SK-N-SH (cell line): ENCODE measurements around the gene AMIGO1. TPM values are rescaled to one million over a fixed set of nuclear protein-coding genes. Genes with fewer than 3 reads are reported as not detected.

Experiments
- CTCF ChIA-PET: fragments of 300-600, 350-600 bp; formaldehyde crosslinking; extraction: SDS; loops from one replicate; lab custom pipeline; 2021; lab: Yijun Ruan, JAX
- POLR2A ChIA-PET: fragments of 350-600 bp; sonication (Branson Sonifier 250); formaldehyde crosslinking; extraction: SDS; loops from one replicate; lab custom pipeline; 2020; ENCODE audit warnings: antibody characterized with exemption, inconsistent platforms; lab: Yijun Ruan, JAX
- DNase-seq: peaks from one replicate; pipeline ENCODE4 v3.0.0; 2012
- H2AFZ ChIP-seq: fragments of 200-600 bp; sonication (generic); 2 replicates; pipeline ENCODE4 v1.8.1; 2016; ENCODE audit warnings: antibody characterized with exemption, mild to moderate bottlenecking, low read depth
- H3F3A ChIP-seq: fragments of 200-600 bp; sonication (generic); replicated peaks from 2 replicates; pipeline ENCODE3; 2016; ENCODE audit warnings: antibody characterized with exemption, mild to moderate bottlenecking; ENCODE audit not compliant: insufficient read depth
- H3K27ac ChIP-seq, 2 experiments: fragments of 200-500 bp in 1 of 2; fragments of 200-600 bp in 1 of 2; sonication (Bioruptor generic) in 1 of 2; sonication (generic), shearing (Covaris generic) in 1 of 2; 2 replicates each; pipeline versions ENCODE4 v1.5.1 to v1.6.1; 2014 to 2016; ENCODE audit warnings: low read depth in 2 of 2, inconsistent platforms in 1 of 2, low read length in 1 of 2, mild to moderate bottlenecking in 1 of 2, mixed read lengths in 1 of 2
- H3K27me3 ChIP-seq: fragments of 200-600 bp; sonication (generic), shearing (Covaris generic); 2 replicates; pipeline ENCODE4 v1.6.1; 2016; ENCODE audit warnings: mixed run types; ENCODE audit not compliant: insufficient read depth
- H3K36me3 ChIP-seq, 2 experiments: fragments of 200-500 bp in 1 of 2; fragments of 200-600 bp in 1 of 2; sonication (Bioruptor generic) in 1 of 2; sonication (generic) in 1 of 2; replicated peaks in 1 of 2; 2 replicates each; pipeline versions ENCODE3 to v1.5.1; 2014 to 2016; ENCODE audit warnings: low read length in 1 of 2, mild to moderate bottlenecking in 1 of 2; ENCODE audit not compliant: insufficient read depth in 2 of 2, control insufficient read depth in 1 of 2
- H3K4me1 ChIP-seq, 2 experiments: fragments of 200-500 bp in 1 of 2; fragments of 200-600 bp in 1 of 2; sonication (Bioruptor generic) in 1 of 2; sonication (generic), shearing (Covaris generic) in 1 of 2; 2 replicates each; pipeline versions ENCODE4 v1.5.1 to v1.6.1; 2014 to 2016; ENCODE audit warnings: low read depth in 1 of 2, low read length in 1 of 2, mixed run types in 1 of 2; ENCODE audit not compliant: insufficient read depth in 2 of 2, control insufficient read depth in 1 of 2
- H3K4me2 ChIP-seq: fragments of 200-600 bp; sonication (generic), shearing (Covaris generic); 2 replicates; pipeline ENCODE4 v1.6.1; 2017; ENCODE audit warnings: mixed run types
- H3K4me3 ChIP-seq, 2 experiments: fragments of 200-500 bp in 1 of 2; fragments of 200-600 bp in 1 of 2; sonication (Bioruptor generic) in 1 of 2; sonication (generic), shearing (Covaris generic) in 1 of 2; 2 replicates each; pipeline versions ENCODE4 v1.5.1 to v1.8.1; 2014 to 2016; ENCODE audit warnings: low read depth in 2 of 2, inconsistent platforms in 1 of 2, low read length in 1 of 2, mild to moderate bottlenecking in 1 of 2, mixed read lengths in 1 of 2, moderate library complexity in 1 of 2
- H3K79me2 ChIP-seq: fragments of 200-600 bp; sonication (generic); 2 replicates; pipeline ENCODE4 v1.8.1; 2017; ENCODE audit warnings: mild to moderate bottlenecking; ENCODE audit not compliant: insufficient read depth
- H3K9ac ChIP-seq: fragments of 200-600 bp; sonication (generic); 2 replicates; pipeline ENCODE4 v1.6.1; 2017; ENCODE audit warnings: mixed run types
- H3K9me2 ChIP-seq: fragments of 200-600 bp; sonication (generic); 2 replicates; pipeline ENCODE4 v1.6.1; 2017; ENCODE audit warnings: mixed run types
- H3K9me3 ChIP-seq: fragments of 200-600 bp; sonication (generic); 2 replicates; pipeline ENCODE4 v1.6.1; 2017; ENCODE audit warnings: mixed run types, mild to moderate bottlenecking, moderate library complexity
- H4K20me1 ChIP-seq: fragments of 200-600 bp; sonication (generic); 2 replicates; pipeline ENCODE4 v1.6.1; 2017; ENCODE audit warnings: mild to moderate bottlenecking, mixed run types; ENCODE audit not compliant: insufficient read depth
- EZH2phosphoT487 ChIP-seq: fragments of 200-600 bp; sonication (generic); IDR thresholded peaks from 2 replicates; pipeline ENCODE4 v1.6.1; 2017; ENCODE audit warnings: low read depth, mixed run types, mild to moderate bottlenecking, antibody characterized with exemption, moderate library complexity, borderline replicate concordance
- FOXJ3 ChIP-seq: sonication (generic); formaldehyde crosslinking; IDR thresholded peaks from 2 replicates; pipeline ENCODE4 v1.5.1; 2020; ENCODE audit warnings: mild to moderate bottlenecking, missing genetic modification reagents
- FOXM1 ChIP-seq: IDR thresholded peaks from 2 replicates; pipeline ENCODE4 v1.4.0; 2012; ENCODE audit warnings: low read depth, mild to moderate bottlenecking
- GABPA ChIP-seq: IDR thresholded peaks from 2 replicates; pipeline ENCODE4 v1.4.0; 2012; ENCODE audit warnings: low read depth, mild to moderate bottlenecking
- GATA2 ChIP-seq: sonication (generic); formaldehyde crosslinking; IDR thresholded peaks from 2 replicates; pipeline ENCODE4 v1.5.0; 2020; ENCODE audit warnings: mild to moderate bottlenecking, missing genetic modification reagents
- JUND ChIP-seq: IDR thresholded peaks from 2 replicates; pipeline ENCODE4 v1.4.0; 2012
- MEF2A ChIP-seq: IDR thresholded peaks from 2 replicates; pipeline ENCODE4 v1.4.0; 2012; ENCODE audit warnings: low read depth, borderline replicate concordance
- POLR2AphosphoS5 ChIP-seq: IDR thresholded peaks from 2 replicates; pipeline ENCODE4 v1.6.1; 2012; ENCODE audit warnings: low read depth, low read length
- RCOR1 ChIP-seq: fragments of 150-350 bp; IDR thresholded peaks from 2 replicates; pipeline ENCODE4 v1.6.1; 2017; ENCODE audit warnings: antibody characterized with exemption, low read length
- RXRA ChIP-seq: IDR thresholded peaks from 2 replicates; pipeline ENCODE4 v1.4.0; 2012; ENCODE audit warnings: low read depth, mild to moderate bottlenecking, borderline replicate concordance
- SIN3A ChIP-seq: IDR thresholded peaks from 2 replicates; pipeline ENCODE4 v1.6.1; 2012; ENCODE audit warnings: low read depth, mild to moderate bottlenecking, low read length, moderate library complexity, borderline replicate concordance
- SMC3 ChIP-seq: IDR thresholded peaks from 2 replicates; pipeline ENCODE4 v1.6.1; 2012; ENCODE audit warnings: low read depth, low read length, improper control_type of control experiment
- TAF1 ChIP-seq: IDR thresholded peaks from 2 replicates; pipeline ENCODE4 v1.6.1; 2012; ENCODE audit warnings: low read depth, mild to moderate bottlenecking, low read length, moderate library complexity, borderline replicate concordance
- TCF12 ChIP-seq: IDR thresholded peaks from 2 replicates; pipeline ENCODE4 v1.4.0; 2012
- TEAD4 ChIP-seq: IDR thresholded peaks from 2 replicates; pipeline ENCODE4 v1.4.0; 2012; ENCODE audit warnings: mild to moderate bottlenecking, borderline replicate concordance; ENCODE audit not compliant: insufficient read depth
- WGBS: methylation state at CpG from one replicate; pipeline ENCODE4 v1.1.6; 2017; ENCODE audit warnings: low lambda C conversion rate; 5-methylcytosine and 5-hydroxymethylcytosine counted together
- polyA plus RNA-seq, 3 experiments: library from polyadenylated mRNA; depleted of rRNA; stranded (reverse); fragments of >200 nt; gene quantifications; 2 replicates each; pipeline ENCODE4 v1.2.3, GENCODE V29; 2012
- TF ChIP-seq, protein P1 (sequence below): fragments of 200-600 bp; sonication (generic); IDR thresholded peaks from 2 replicates; pipeline ENCODE4 v1.6.1; 2017; ENCODE audit warnings: antibody characterized with exemption, mild to moderate bottlenecking, moderate library complexity
- TF ChIP-seq, protein P2 (sequence below): IDR thresholded peaks from 2 replicates; pipeline ENCODE4 v1.4.0; 2012; ENCODE audit warnings: low read depth, borderline replicate concordance
- TF ChIP-seq, protein P3 (sequence below): fragments of 150-350 bp; IDR thresholded peaks from 2 replicates; pipeline ENCODE4 v1.6.1; 2016; ENCODE audit warnings: mild to moderate bottlenecking, low read depth, low read length
- TF ChIP-seq, protein P4 (sequence below): IDR thresholded peaks from 2 replicates; pipeline ENCODE4; 2012

The AMIGO1 gene
- polyA plus RNA-seq, 1 of the 3 experiments (the other 2 are of a cell fraction) = 0.95 TPM

DNA sequence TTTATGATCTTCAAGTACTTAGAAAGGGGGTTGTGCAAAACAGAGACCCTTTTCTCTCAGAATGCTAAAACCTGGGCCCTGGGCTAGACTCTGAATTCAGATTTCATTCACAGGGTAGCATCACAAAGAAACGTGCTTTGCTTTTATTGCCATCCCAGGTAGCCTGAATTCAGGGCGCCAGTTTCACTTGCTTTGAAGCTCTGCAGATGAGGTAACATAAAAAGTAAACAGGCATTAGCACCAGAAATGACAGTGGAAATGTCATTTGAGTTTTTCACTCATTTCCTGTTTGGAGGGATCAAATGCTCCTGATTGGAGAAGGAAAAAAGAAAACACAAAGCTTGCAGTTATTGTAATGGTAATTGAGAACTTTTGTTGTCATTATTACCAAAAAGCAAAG, 40.6 kb downstream of the AMIGO1 start:
- H3K4me1 ChIP-seq = no peaks in the 10 kb centered on the region; a peak in 1 of 4 replicates
- no peaks in the 10 kb centered on the region for H4K20me1 ChIP-seq
- no peak for DNase-seq
- peaks cover 96% of the 10 kb centered on the region for H3K27me3 ChIP-seq
- H3F3A ChIP-seq = no peaks in the 10 kb centered on the region
- 12% methylated on average over 2 of the region's 2 CpGs for WGBS
- H3K79me2 ChIP-seq = no peaks in the 10 kb centered on the region
- H3K4me3 ChIP-seq = no peak overlapping the region
- ChIA-PET POLR2A (no interaction called here), CTCF (interaction anchor here (0.7 to 2.8 kb wide), 4 partner anchors 22 to 591 kb away, joined by 3 to 12 read pairs (median 4); no protein-coding TSS in a partner anchor)
- H3K4me2 ChIP-seq = no peak overlapping the region
- no peak overlapping the region for H3K27ac ChIP-seq
- no peak overlapping the region for H2AFZ ChIP-seq
- H3K36me3 ChIP-seq = no peaks in the 10 kb centered on the region
- H3K9me3 ChIP-seq = no peaks in the 10 kb centered on the region
- TF ChIP-seq MEF2A = no peak
- no peak for TF ChIP-seq TAF1
- TF ChIP-seq JUND = no peak
- TF ChIP-seq TCF12 = no peak
- TF ChIP-seq EZH2phosphoT487 = no peak
- no peak for TF ChIP-seq FOXM1
- no peak for TF ChIP-seq GATA2 (CRISPR knock-in tag)
- TF ChIP-seq TEAD4 = no peak
- TF ChIP-seq, protein P1, sequence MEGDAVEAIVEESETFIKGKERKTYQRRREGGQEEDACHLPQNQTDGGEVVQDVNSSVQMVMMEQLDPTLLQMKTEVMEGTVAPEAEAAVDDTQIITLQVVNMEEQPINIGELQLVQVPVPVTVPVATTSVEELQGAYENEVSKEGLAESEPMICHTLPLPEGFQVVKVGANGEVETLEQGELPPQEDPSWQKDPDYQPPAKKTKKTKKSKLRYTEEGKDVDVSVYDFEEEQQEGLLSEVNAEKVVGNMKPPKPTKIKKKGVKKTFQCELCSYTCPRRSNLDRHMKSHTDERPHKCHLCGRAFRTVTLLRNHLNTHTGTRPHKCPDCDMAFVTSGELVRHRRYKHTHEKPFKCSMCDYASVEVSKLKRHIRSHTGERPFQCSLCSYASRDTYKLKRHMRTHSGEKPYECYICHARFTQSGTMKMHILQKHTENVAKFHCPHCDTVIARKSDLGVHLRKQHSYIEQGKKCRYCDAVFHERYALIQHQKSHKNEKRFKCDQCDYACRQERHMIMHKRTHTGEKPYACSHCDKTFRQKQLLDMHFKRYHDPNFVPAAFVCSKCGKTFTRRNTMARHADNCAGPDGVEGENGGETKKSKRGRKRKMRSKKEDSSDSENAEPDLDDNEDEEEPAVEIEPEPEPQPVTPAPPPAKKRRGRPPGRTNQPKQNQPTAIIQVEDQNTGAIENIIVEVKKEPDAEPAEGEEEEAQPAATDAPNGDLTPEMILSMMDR = no peak
- TF ChIP-seq SMC3 = no peak
- TF ChIP-seq RCOR1 = no peak
- TF ChIP-seq, protein P2, sequence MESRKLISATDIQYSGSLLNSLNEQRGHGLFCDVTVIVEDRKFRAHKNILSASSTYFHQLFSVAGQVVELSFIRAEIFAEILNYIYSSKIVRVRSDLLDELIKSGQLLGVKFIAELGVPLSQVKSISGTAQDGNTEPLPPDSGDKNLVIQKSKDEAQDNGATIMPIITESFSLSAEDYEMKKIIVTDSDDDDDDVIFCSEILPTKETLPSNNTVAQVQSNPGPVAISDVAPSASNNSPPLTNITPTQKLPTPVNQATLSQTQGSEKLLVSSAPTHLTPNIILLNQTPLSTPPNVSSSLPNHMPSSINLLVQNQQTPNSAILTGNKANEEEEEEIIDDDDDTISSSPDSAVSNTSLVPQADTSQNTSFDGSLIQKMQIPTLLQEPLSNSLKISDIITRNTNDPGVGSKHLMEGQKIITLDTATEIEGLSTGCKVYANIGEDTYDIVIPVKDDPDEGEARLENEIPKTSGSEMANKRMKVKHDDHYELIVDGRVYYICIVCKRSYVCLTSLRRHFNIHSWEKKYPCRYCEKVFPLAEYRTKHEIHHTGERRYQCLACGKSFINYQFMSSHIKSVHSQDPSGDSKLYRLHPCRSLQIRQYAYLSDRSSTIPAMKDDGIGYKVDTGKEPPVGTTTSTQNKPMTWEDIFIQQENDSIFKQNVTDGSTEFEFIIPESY = no peak
- TF ChIP-seq, protein P3, sequence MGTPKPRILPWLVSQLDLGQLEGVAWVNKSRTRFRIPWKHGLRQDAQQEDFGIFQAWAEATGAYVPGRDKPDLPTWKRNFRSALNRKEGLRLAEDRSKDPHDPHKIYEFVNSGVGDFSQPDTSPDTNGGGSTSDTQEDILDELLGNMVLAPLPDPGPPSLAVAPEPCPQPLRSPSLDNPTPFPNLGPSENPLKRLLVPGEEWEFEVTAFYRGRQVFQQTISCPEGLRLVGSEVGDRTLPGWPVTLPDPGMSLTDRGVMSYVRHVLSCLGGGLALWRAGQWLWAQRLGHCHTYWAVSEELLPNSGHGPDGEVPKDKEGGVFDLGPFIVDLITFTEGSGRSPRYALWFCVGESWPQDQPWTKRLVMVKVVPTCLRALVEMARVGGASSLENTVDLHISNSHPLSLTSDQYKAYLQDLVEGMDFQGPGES = no peak
- TF ChIP-seq GABPA = no peak
- TF ChIP-seq, protein P4, sequence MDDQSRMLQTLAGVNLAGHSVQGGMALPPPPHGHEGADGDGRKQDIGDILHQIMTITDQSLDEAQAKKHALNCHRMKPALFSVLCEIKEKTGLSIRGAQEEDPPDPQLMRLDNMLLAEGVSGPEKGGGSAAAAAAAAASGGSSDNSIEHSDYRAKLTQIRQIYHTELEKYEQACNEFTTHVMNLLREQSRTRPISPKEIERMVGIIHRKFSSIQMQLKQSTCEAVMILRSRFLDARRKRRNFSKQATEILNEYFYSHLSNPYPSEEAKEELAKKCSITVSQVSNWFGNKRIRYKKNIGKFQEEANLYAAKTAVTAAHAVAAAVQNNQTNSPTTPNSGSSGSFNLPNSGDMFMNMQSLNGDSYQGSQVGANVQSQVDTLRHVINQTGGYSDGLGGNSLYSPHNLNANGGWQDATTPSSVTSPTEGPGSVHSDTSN = no peak
- TF ChIP-seq POLR2AphosphoS5 = no peak
- TF ChIP-seq SIN3A = no peak
- TF ChIP-seq RXRA = no peak
- TF ChIP-seq FOXJ3 (CRISPR knock-in tag) = no peak
- TF ChIP-seq, all 33 proteins: peak for 0
- H3K9ac ChIP-seq = no peak overlapping the region
- H3K9me2 ChIP-seq = no peaks in the 10 kb centered on the region
